NCI-H510A (cell line): ENCODE measurements around the gene PTGFRN.
"Not testable (repeated sequence)": the region's sequence is repeated elsewhere in the genome, so short reads cannot be mapped to it uniquely, and the experiment has no call there.

Experiments
- DNase-seq: peaks from one replicate; lab custom pipeline; 2025; lab: John Stamatoyannopoulos, UW

PTGFRN gene

GRCh38 chr1:116971965-116972673 lies 62.4 kb downstream of the PTGFRN start:
- DNase-seq: no peak

- no peak for DNase-seq
These were observed 62.9 kb downstream of the PTGFRN start for GRCh38 chr1:116972674-116973030.

GRCh38 chr1:116980309-116980708 lies 70.6 kb downstream of the PTGFRN start:
- not testable (repeated sequence) for DNase-seq

GRCh38 chr1:116981521-116982037 lies 71.9 kb downstream of the PTGFRN start:
- DNase-seq: no peak

GRCh38 chr1:116982319-116983004 lies 72.7 kb downstream of the PTGFRN start:
- no peak for DNase-seq

- no peak for DNase-seq
These were observed 73.4 kb downstream of the PTGFRN start for GRCh38 chr1:116983112-116983511.

GRCh38 chr1:116983678-116984077 lies 74.0 kb downstream of the PTGFRN start:
- DNase-seq: no peak

GRCh38 chr1:116984406-116985160 lies 74.9 kb downstream of the PTGFRN start:
- DNase-seq: no peak

- DNase-seq: no peak
These were observed 76.9 kb downstream of the PTGFRN start for GRCh38 chr1:116986421-116987255.

GRCh38 chr1:116987256-116987555 lies 77.5 kb downstream of the PTGFRN start:
- DNase-seq: no peak

- DNase-seq: no peak
These were observed 78.5 kb downstream of the PTGFRN start for GRCh38 chr1:116988248-116988647.

- DNase-seq: no peak
These were observed 79.2 kb downstream of the PTGFRN start for GRCh38 chr1:116988908-116989307.

GRCh38 chr1:116989835-116990234 lies 80.1 kb downstream of the PTGFRN start:
- DNase-seq: no peak

- no peak for DNase-seq
These were observed 81.0 kb downstream of the PTGFRN start for GRCh38 chr1:116990612-116991151.

GRCh38 chr1:116991171-116991845 lies 81.6 kb downstream of the PTGFRN start:
- no peak for DNase-seq

- no peak for DNase-seq
These were observed 82.2 kb downstream of the PTGFRN start for GRCh38 chr1:116991918-116992317.

GRCh38 chr1:116993286-116993685 lies 83.6 kb downstream of the PTGFRN start:
- no peak for DNase-seq

GRCh38 chr1:116994411-116994810 lies 84.7 kb downstream of the PTGFRN start:
- no peak for DNase-seq

GRCh38 chr1:116997066-116997465 lies 87.3 kb downstream of the PTGFRN start:
- DNase-seq: no peak

GRCh38 chr1:116997636-116998035 lies 87.9 kb downstream of the PTGFRN start:
- no peak for DNase-seq

GRCh38 chr1:116999596-116999995 lies 89.9 kb downstream of the PTGFRN start:
- no peak for DNase-seq
